ENCODE data around the gene RAD9A. TPM values are rescaled to one million over a fixed set of nuclear protein-coding genes. Genes with fewer than 3 reads are reported as not detected.

The RAD9A gene
- total RNA-seq (2014; rRNA removed; shearing (Covaris generic)) (13.9 and 16.5 TPM in 2 replicates), polyA plus RNA-seq (2016; fragmentation: Nextera tagmentation; extraction: Ambion mirVana) (17.0 and 18.9 TPM in 2 replicates)
- long read RNA-seq, partial matches to known transcripts = 1 of 4 reads
- long read RNA-seq, other reads (novel, unspliced or antisense) = 2 of 4 reads

DNA sequence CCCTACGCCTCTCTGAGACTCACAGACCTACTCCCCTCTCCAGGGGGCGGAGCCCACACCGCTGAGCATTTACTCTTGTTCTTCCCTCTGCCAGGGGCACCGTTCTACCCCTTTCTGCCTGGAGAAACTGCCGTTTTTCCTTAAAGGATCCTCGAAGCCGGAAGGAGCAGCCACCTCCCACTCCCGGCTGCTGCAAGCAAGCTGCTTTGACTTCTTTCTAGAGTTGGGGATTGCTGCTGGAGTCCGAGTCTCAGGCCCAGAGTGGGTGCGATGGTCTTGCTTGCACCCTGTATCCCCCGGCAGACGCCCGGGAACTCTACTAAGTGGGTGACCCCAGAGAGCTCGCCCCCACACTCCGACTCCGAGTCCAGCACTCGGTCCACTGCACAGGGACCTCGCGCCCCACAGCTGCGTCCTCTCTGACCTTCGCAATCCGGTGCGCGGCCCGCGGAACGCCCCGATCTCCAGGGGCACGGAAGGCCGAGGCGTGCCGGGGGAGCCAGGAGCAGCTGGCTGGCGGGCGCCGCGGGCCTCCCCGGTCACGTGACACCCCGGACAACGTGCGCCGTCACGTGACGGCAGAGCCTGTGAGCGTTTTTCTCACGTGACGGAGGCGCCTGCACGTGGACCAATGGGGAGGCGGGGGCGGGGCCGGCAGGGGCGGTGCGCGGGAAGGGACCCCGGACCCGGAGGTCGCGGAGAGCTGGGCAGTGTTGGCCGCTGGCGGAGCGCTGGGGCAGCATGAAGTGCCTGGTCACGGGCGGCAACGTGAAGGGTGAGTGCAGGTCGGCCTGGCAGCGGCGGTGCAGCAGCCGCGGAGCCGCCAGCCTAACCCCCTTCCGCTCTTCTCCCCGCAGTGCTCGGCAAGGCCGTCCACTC is at the start of gene RAD9A:
TSS of gene RAD9A (plus strand) at position 683 of the 879 bp plus-strand sequence. CDS start at position 742, 59 bp downstream.
- no peak within 1 kb of the TSS for H3K27ac ChIP-seq (ENCODE audit: low read depth)
- 0 out of 2 replicates have a peak, but pooled peaks cover 3% of the 10 kb centered on the region for H3K79me2 ChIP-seq (replicated peaks; ENCODE audit: insufficient read depth)
- H3K4me3 Mint-ChIP-seq = peak within 1 kb of the TSS; percentile 90
- peak within 1 kb of the TSS; percentile 99 for H3K4me2 ChIP-seq
- H3K9me2 ChIP-seq (ENCODE audit: insufficient read depth) = no peaks in the 10 kb centered on the region
- H3K4me3 ChIP-seq = peak within 1 kb of the TSS; percentile 94
- no peak for TF ChIP-seq NANOG (IDR thresholded peaks at IDR 0.05; ENCODE audit: borderline replicate concordance)
- TF ChIP-seq CREB1 (CRISPR knock-in tag; IDR thresholded peaks at IDR 0.05; ENCODE audit: low read depth) = peak; percentile 88
- TF ChIP-seq, protein P1, sequence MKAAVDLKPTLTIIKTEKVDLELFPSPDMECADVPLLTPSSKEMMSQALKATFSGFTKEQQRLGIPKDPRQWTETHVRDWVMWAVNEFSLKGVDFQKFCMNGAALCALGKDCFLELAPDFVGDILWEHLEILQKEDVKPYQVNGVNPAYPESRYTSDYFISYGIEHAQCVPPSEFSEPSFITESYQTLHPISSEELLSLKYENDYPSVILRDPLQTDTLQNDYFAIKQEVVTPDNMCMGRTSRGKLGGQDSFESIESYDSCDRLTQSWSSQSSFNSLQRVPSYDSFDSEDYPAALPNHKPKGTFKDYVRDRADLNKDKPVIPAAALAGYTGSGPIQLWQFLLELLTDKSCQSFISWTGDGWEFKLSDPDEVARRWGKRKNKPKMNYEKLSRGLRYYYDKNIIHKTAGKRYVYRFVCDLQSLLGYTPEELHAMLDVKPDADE (IDR thresholded peaks at IDR 0.05) = peak; percentile 75
- no peak for TF ChIP-seq EZH2phosphoT487 (IDR thresholded peaks at IDR 0.05; ENCODE audit: unreplicated experiment)
- TF ChIP-seq, protein P2, sequence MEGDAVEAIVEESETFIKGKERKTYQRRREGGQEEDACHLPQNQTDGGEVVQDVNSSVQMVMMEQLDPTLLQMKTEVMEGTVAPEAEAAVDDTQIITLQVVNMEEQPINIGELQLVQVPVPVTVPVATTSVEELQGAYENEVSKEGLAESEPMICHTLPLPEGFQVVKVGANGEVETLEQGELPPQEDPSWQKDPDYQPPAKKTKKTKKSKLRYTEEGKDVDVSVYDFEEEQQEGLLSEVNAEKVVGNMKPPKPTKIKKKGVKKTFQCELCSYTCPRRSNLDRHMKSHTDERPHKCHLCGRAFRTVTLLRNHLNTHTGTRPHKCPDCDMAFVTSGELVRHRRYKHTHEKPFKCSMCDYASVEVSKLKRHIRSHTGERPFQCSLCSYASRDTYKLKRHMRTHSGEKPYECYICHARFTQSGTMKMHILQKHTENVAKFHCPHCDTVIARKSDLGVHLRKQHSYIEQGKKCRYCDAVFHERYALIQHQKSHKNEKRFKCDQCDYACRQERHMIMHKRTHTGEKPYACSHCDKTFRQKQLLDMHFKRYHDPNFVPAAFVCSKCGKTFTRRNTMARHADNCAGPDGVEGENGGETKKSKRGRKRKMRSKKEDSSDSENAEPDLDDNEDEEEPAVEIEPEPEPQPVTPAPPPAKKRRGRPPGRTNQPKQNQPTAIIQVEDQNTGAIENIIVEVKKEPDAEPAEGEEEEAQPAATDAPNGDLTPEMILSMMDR (conservative IDR thresholded peaks at IDR 0.05; ENCODE audit: low read depth in 2 of 2) = no peak
- TF ChIP-seq JUNB (IDR thresholded peaks at IDR 0.05; ENCODE audit: unreplicated experiment) = no peak
- no peak for TF ChIP-seq ZNF114 (CRISPR knock-in tag; IDR thresholded peaks at IDR 0.05)
- TF ChIP-seq POLR2AphosphoS5 (IDR thresholded peaks at IDR 0.05; ENCODE audit: low read depth) = peak; percentile 86
- TF ChIP-seq ZNF331 (CRISPR knock-in tag; IDR thresholded peaks at IDR 0.05; ENCODE audit: low read depth) = no peak
- TF ChIP-seq, protein P3, sequence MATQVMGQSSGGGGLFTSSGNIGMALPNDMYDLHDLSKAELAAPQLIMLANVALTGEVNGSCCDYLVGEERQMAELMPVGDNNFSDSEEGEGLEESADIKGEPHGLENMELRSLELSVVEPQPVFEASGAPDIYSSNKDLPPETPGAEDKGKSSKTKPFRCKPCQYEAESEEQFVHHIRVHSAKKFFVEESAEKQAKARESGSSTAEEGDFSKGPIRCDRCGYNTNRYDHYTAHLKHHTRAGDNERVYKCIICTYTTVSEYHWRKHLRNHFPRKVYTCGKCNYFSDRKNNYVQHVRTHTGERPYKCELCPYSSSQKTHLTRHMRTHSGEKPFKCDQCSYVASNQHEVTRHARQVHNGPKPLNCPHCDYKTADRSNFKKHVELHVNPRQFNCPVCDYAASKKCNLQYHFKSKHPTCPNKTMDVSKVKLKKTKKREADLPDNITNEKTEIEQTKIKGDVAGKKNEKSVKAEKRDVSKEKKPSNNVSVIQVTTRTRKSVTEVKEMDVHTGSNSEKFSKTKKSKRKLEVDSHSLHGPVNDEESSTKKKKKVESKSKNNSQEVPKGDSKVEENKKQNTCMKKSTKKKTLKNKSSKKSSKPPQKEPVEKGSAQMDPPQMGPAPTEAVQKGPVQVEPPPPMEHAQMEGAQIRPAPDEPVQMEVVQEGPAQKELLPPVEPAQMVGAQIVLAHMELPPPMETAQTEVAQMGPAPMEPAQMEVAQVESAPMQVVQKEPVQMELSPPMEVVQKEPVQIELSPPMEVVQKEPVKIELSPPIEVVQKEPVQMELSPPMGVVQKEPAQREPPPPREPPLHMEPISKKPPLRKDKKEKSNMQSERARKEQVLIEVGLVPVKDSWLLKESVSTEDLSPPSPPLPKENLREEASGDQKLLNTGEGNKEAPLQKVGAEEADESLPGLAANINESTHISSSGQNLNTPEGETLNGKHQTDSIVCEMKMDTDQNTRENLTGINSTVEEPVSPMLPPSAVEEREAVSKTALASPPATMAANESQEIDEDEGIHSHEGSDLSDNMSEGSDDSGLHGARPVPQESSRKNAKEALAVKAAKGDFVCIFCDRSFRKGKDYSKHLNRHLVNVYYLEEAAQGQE (IDR thresholded peaks at IDR 0.05; ENCODE audit: unreplicated experiment) = no peak
- no peaks in the 10 kb centered on the region; the same call in 1 of the 2 replicates for H4K20me1 ChIP-seq (replicated peaks; ENCODE audit: insufficient read depth)
- H3K27me3 Mint-ChIP-seq (ENCODE audit: insufficient read depth, low read depth, poor library complexity) = peaks cover 15% of the 10 kb centered on the region
- peak; percentile 98 for DNase-seq (ENCODE audit: low spot score)
- peaks cover 14% of the 10 kb centered on the region for H3K4me1 ChIP-seq (ENCODE audit: insufficient read depth)
- peaks cover 39% of the 10 kb centered on the region for H3K4me1 Mint-ChIP-seq
- peaks cover 14% of the 10 kb centered on the region for H3K36me3 Mint-ChIP-seq (ENCODE audit: low read depth)
- peak; percentile 77 for ATAC-seq
- peak within 1 kb of the TSS; percentile 88; the same call in 1 of the 2 replicates for H3K27ac Mint-ChIP-seq
- H3K36me3 ChIP-seq (ENCODE audit: insufficient read depth) = no peaks in the 10 kb centered on the region
- no peaks in the 10 kb centered on the region for H3K27me3 ChIP-seq (ENCODE audit: insufficient read depth)
- H3F3A ChIP-seq (replicated peaks; ENCODE audit: low read depth) = 0 out of 2 replicates have a peak, but pooled peaks cover 8% of the 10 kb centered on the region
- H3K9me3 Mint-ChIP-seq = no peaks in the 10 kb centered on the region
- H2AFZ ChIP-seq = peak within 1 kb of the TSS; percentile 91

Data from GM23338 (cell line).